Cardiac muscle cell (in vitro differentiated cells and primary cell): Measurements from ENCODE around the gene NUCKS1. TPM values are rescaled to one million over a fixed set of nuclear protein-coding genes. Genes with fewer than 3 reads are reported as not detected.
A peak's percentile ranks its signal among the peaks of the same experiment; 100 is the strongest.

Experiments
- DNase-seq, 2 donors: peaks; one replicate each; pipeline versions ENCODE4 v3.0.0 to v3.0.0-alpha.2; 2010 to 2017; ENCODE audit warnings: low read depth in 1 of 2, low spot score in 1 of 2
- H3K27ac ChIP-seq: fragments of 200-600 bp; sonication (generic); 2 replicates; pipeline ENCODE4 v1.5.1; 2016
- H3K27me3 ChIP-seq: fragments of 200-600 bp; sonication (generic); 2 replicates; pipeline ENCODE4 v1.6.0; 2016; ENCODE audit warnings: control low read depth
- H3K36me3 ChIP-seq: fragments of 200-600 bp; sonication (generic); 2 replicates; pipeline ENCODE4 v1.5.1; 2016; ENCODE audit warnings: control low read depth
- H3K4me1 ChIP-seq: fragments of 200-600 bp; sonication (generic); 2 replicates; pipeline ENCODE4 v1.8.1; 2017; ENCODE audit warnings: low read depth, mild to moderate bottlenecking, mixed run types
- H3K4me3 ChIP-seq: fragments of 200-600 bp; sonication (generic); 2 replicates; pipeline ENCODE4 v1.5.1; 2016; ENCODE audit warnings: mild to moderate bottlenecking
- H3K9me3 ChIP-seq: fragments of 200-600 bp; sonication (generic); 2 replicates; pipeline ENCODE4 v1.5.1; 2017; ENCODE audit warnings: low read depth, mild to moderate bottlenecking, control low read depth
- polyA plus RNA-seq: library from polyadenylated mRNA; unstranded; fragments of >200 nt; fragmentation: Nextera tagmentation; extraction: Ambion mirVana; gene quantifications from 2 replicates; pipeline ENCODE4 v1.2.1, GENCODE V29; 2016
- total RNA-seq: library from RNA; depleted of rRNA; stranded (reverse); fragments of >200 nt; gene quantifications from 2 replicates; pipeline ENCODE4 v1.2.3, GENCODE V29; 2016
- TF ChIP-seq, protein P1 (sequence below): IDR thresholded peaks from 2 replicates; pipeline ENCODE4 v1.5.1; 2012; ENCODE audit warnings: low read depth, mild to moderate bottlenecking, low read length

NUCKS1 gene
- total and polyA plus RNA-seq, 2 experiments from 2014 or later = 47.0 to 175 TPM

DNA sequence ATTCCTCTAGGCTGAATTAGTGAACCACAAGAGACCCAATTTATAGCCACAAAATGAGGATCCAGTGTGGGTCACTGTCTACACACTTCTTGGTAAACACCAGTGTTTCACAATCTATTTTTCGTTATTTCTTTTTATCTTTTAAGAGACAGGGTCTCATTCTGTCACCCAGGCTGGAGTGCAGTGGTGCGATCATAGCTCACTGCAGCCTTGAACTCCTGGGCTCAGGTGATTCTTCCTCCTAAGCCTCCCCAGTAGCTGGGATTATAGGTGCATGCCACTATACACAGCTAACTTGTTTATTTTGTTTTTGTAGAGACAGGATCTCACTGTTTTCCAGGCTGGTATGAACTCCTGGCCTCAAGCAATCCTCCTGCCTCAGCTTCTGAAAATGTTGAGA lies 40.3 kb downstream of the NUCKS1 start:
- Histone ChIP-seq H3K27me3 (no peaks in the 10 kb centered on the region), H3K27ac (no peak overlapping the region), H3K36me3 (no peaks in the 10 kb centered on the region), H3K4me1 (peaks cover 6% of the 10 kb centered on the region), H3K9me3 (no peaks in the 10 kb centered on the region), H3K4me3 (no peak overlapping the region)
- DNase-seq = no peak
- TF ChIP-seq, protein P1, sequence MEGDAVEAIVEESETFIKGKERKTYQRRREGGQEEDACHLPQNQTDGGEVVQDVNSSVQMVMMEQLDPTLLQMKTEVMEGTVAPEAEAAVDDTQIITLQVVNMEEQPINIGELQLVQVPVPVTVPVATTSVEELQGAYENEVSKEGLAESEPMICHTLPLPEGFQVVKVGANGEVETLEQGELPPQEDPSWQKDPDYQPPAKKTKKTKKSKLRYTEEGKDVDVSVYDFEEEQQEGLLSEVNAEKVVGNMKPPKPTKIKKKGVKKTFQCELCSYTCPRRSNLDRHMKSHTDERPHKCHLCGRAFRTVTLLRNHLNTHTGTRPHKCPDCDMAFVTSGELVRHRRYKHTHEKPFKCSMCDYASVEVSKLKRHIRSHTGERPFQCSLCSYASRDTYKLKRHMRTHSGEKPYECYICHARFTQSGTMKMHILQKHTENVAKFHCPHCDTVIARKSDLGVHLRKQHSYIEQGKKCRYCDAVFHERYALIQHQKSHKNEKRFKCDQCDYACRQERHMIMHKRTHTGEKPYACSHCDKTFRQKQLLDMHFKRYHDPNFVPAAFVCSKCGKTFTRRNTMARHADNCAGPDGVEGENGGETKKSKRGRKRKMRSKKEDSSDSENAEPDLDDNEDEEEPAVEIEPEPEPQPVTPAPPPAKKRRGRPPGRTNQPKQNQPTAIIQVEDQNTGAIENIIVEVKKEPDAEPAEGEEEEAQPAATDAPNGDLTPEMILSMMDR = no peak

DNA sequence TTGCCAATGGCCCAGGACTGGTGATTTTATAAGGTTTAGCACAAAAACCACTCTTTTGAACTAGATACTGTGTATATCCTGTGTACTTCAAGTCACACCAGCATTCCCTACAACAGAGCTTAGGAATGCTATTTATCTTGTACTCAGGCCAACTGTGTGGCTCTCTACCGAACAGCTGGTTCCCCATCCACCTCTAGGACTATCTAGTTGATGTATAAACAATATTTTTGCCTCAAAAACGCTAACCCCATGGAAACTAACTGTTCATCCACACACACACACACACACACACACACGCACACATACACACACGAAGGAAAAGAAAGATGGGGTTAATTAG lies 41.0 kb downstream of the NUCKS1 start:
- no peaks in the 10 kb centered on the region for H3K27me3 ChIP-seq
- TF ChIP-seq, protein P1 = no peak
- no peak overlapping the region for H3K4me3 ChIP-seq
- peak in 1 of 2 donors; percentile 77 for DNase-seq
- H3K27ac ChIP-seq = no peak overlapping the region
- no peaks in the 10 kb centered on the region for H3K9me3 ChIP-seq
- H3K36me3 ChIP-seq = no peaks in the 10 kb centered on the region
- peaks cover 6% of the 10 kb centered on the region for H3K4me1 ChIP-seq

DNA sequence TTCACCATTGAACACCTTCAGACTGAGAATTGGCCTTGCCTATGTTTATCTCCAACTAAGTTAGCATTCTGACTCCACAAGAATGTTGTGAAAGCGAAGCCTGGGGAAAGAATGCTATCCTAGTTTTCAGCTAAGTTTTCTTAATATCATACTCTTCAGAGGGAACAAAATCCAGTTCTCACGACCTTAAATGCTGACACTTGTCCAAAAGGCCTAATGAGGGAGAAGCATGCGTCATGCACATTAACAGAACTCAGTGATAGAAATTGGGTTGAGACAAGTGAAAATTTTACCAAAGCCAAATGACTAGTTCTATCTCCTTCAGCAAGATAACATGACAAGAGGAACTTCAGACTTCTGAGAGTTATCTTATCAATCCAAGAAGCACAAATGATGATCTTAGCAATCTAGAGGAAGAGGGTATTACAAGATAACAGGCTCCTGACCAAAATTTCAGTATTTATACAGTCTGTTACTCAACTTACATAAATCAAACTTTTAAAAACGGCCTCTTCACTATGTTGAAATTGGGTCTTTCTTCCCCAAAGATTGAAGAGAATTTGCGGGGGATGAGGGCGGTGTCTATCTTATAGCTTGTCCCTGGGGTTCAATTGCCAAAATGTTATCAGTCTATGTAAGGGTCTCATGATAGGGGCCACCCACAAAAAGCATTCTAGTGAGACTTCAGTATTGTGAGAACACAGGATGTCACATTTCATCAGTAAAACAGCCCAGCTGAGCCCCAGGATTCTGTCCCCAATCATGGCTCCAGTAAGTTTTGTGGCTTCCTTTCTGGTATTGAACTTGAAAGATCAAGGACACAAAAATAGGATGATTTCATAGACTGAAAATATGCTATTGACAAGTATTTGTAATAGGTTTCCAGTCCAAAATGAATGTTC lies 43.1 kb downstream of the NUCKS1 start:
- Histone ChIP-seq H3K4me1 (peaks cover 6% of the 10 kb centered on the region), H3K27ac (peak overlapping the region; percentile 13), H3K4me3 (no peak overlapping the region), H3K9me3 (no peaks in the 10 kb centered on the region), H3K27me3 (no peaks in the 10 kb centered on the region), H3K36me3 (no peaks in the 10 kb centered on the region)
- peak in 1 of 2 donors; percentile 73 for DNase-seq
- TF ChIP-seq, protein P1 = no peak

DNA sequence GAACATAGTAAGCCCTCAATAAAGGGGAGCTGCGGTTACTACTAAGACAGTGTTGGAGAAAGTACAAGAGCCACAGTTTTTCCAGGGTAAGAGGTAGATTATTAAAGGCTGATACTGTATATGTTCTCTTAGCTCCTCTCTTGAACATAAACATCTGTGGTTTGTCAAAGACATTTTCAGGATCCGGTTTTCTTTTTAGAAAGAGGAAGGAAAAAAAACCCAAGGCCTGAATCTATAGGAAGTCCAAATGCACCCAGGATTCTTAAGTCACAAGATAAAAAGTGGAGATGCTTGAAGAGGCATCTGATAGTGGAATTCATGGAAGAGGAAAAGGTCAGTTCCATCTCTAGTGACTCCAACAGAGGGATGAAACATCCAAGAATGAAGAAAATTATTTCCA lies 45.1 kb downstream of the NUCKS1 start:
- TF ChIP-seq, protein P1 = no peak
- peaks cover 2% of the 10 kb centered on the region for H3K4me1 ChIP-seq
- H3K27me3 ChIP-seq = no peaks in the 10 kb centered on the region
- H3K27ac ChIP-seq = no peak overlapping the region
- H3K4me3 ChIP-seq = no peak overlapping the region
- H3K36me3 ChIP-seq = no peaks in the 10 kb centered on the region
- no peaks in the 10 kb centered on the region for H3K9me3 ChIP-seq
- DNase-seq = no peak

DNA sequence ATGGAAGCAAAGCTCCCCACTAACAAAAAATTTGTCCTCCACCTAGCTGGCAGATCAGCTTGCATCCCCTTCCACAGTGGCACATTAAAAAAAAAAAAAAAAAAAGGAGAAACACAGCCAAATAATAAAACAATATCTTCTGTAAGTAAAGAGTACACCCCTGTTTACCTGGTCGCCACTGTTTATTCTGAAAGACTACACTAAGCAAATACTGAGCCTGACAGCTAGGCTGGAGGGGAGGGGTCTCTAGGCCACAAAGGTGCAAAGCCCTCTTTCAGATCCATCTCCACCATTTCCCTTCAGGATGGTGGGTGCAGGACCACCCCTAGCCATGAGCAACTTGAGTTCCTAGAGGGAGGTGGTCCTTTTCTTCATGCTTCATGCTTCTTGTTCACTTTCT lies 46.9 kb downstream of the NUCKS1 start:
- H3K4me3 ChIP-seq = no peak overlapping the region
- TF ChIP-seq, protein P1 = no peak
- no peaks in the 10 kb centered on the region for H3K27me3 ChIP-seq

More for the DNA sequence above, 46.9 kb downstream of the NUCKS1 start:
- Histone ChIP-seq H3K9me3 (no peaks in the 10 kb centered on the region), H3K4me1 (peaks cover 2% of the 10 kb centered on the region), H3K36me3 (no peaks in the 10 kb centered on the region), H3K27ac (no peak overlapping the region)
- no peak for DNase-seq
